Vagina (tissue), 2 donors: ENCODE measurements around the gene RCE1. TPM values are rescaled to one million over a fixed set of nuclear protein-coding genes. Genes with fewer than 3 reads are reported as not detected.

Experiments used
- DNase-seq, 2 donors: peaks; one replicate each; pipeline ENCODE4 v3.0.0-alpha.2; 2017; ENCODE audit errors: extremely low spot score in 2 of 2
- H3K27ac ChIP-seq: fragments of 200-600 bp; sonication (generic); one replicate; pipeline ENCODE4 v1.5.1; 2019
- H3K27me3 ChIP-seq: fragments of 200-600 bp; sonication (generic); one replicate; pipeline ENCODE4 v1.5.1; 2019
- H3K36me3 ChIP-seq, 2 donors: fragments of 200-600 bp; sonication (generic); one replicate each; pipeline ENCODE4 v1.5.1; 2017 to 2019
- H3K4me1 ChIP-seq: fragments of 200-600 bp; sonication (generic); one replicate; pipeline ENCODE4 v1.5.1; 2019
- H3K4me3 ChIP-seq, 2 donors: fragments of 200-600 bp; sonication (generic); 1 replicate in 1 of 2; 2 replicates in 1 of 2; pipeline ENCODE4 v1.5.1; 2016 to 2019
- H3K9me3 ChIP-seq: fragments of 200-600 bp; sonication (generic); one replicate; pipeline ENCODE4 v1.5.1; 2019
- CTCF ChIP-seq, 3 experiments: fragments of 450-650 bp in 2 of 3; fragments of 200-600 bp in 1 of 3; sonication (generic) in 1 of 3; IDR thresholded peaks; one replicate each; pipeline ENCODE4 v1.5.1; 2017 to 2019; ENCODE audit warnings: antibody characterized with exemption in 3 of 3, mild to moderate bottlenecking in 2 of 3, moderate library complexity in 2 of 3
- POLR2A ChIP-seq, 2 donors: fragments of 450-650 bp; IDR thresholded peaks; one replicate each; pipeline ENCODE4 v1.6.1; 2017; ENCODE audit warnings: antibody characterized with exemption in 2 of 2, mild to moderate bottlenecking in 2 of 2, moderate library complexity in 2 of 2
- POLR2AphosphoS5 ChIP-seq, 2 donors: sonication (generic); formaldehyde crosslinking; IDR thresholded peaks; one replicate each; pipeline ENCODE4 v1.9.0; 2017; ENCODE audit warnings: antibody characterized with exemption in 2 of 2, mild to moderate bottlenecking in 2 of 2, low read depth in 1 of 2; ENCODE audit not compliant: insufficient read depth in 1 of 2
- intact Hi-C: fragments of 100-400 bp; cut with DNase I; formaldehyde crosslinking; loops from one replicate; pipeline ENCODE4 v1.15.1; 2023
- total RNA-seq: library from RNA; depleted of rRNA; stranded (reverse); fragments of >200 nt; gene quantifications from one replicate; pipeline ENCODE4 v1.2.3, GENCODE V29; 2016

The RCE1 gene
- total RNA-seq, 1 donor from 2014 or later, result 23.6 TPM

- H3K4me3 ChIP-seq, result no peak overlapping the region
- intact Hi-C loops, result no loop called here
- no peak for DNase-seq
- TF ChIP-seq POLR2A (IDR thresholded peaks at IDR 0.05) (no peak), POLR2AphosphoS5 (IDR thresholded peaks at IDR 0.05; ENCODE audit: insufficient read depth in 1 of 2, low read depth in 1 of 2) (no peak), CTCF (IDR thresholded peaks at IDR 0.05) (no peak)
- no peaks in the 10 kb centered on the region for H3K9me3 ChIP-seq
- H3K27ac ChIP-seq, result no peak overlapping the region
- H3K4me1 ChIP-seq, result no peaks in the 10 kb centered on the region
- H3K36me3 ChIP-seq, result no peaks in the 10 kb centered on the region
- H3K27me3 ChIP-seq, result no peaks in the 10 kb centered on the region
Measured at GRCh38 chr11:66814678-66815077, 28.6 kb upstream of the RCE1 start.

- TF ChIP-seq POLR2A (IDR thresholded peaks at IDR 0.05) (no peak), POLR2AphosphoS5 (IDR thresholded peaks at IDR 0.05; ENCODE audit: insufficient read depth in 1 of 2, low read depth in 1 of 2) (no peak), CTCF (IDR thresholded peaks at IDR 0.05) (no peak)
- intact Hi-C loops, result no loop called here
- H3K27me3 ChIP-seq, result no peaks in the 10 kb centered on the region
- DNase-seq, result no peak
- no peaks in the 10 kb centered on the region for H3K36me3 ChIP-seq
- H3K27ac ChIP-seq, result no peak overlapping the region
- no peak overlapping the region for H3K4me3 ChIP-seq
- no peaks in the 10 kb centered on the region for H3K9me3 ChIP-seq
- H3K4me1 ChIP-seq, result no peaks in the 10 kb centered on the region
Measured at GRCh38 chr11:66815646-66816045, 27.6 kb upstream of the RCE1 start.

- no peak for DNase-seq
- H3K36me3 ChIP-seq, result no peaks in the 10 kb centered on the region
- H3K27me3 ChIP-seq, result no peaks in the 10 kb centered on the region
- intact Hi-C loops, result no loop called here
- TF ChIP-seq POLR2A (IDR thresholded peaks at IDR 0.05) (no peak), POLR2AphosphoS5 (IDR thresholded peaks at IDR 0.05; ENCODE audit: insufficient read depth in 1 of 2, low read depth in 1 of 2) (no peak), CTCF (IDR thresholded peaks at IDR 0.05) (no peak)
- no peak overlapping the region for H3K27ac ChIP-seq
- no peaks in the 10 kb centered on the region for H3K9me3 ChIP-seq
- H3K4me3 ChIP-seq, result no peak overlapping the region
- no peaks in the 10 kb centered on the region for H3K4me1 ChIP-seq
Measured at GRCh38 chr11:66818231-66818955, 24.8 kb upstream of the RCE1 start.

- TF ChIP-seq POLR2A (IDR thresholded peaks at IDR 0.05), result no peak
- no peak for TF ChIP-seq POLR2AphosphoS5 (IDR thresholded peaks at IDR 0.05; ENCODE audit: insufficient read depth in 1 of 2, low read depth in 1 of 2)
- no peak for TF ChIP-seq CTCF (IDR thresholded peaks at IDR 0.05)
- no peaks in the 10 kb centered on the region for H3K27me3 ChIP-seq
- no peaks in the 10 kb centered on the region for H3K4me1 ChIP-seq
- no peaks in the 10 kb centered on the region for H3K9me3 ChIP-seq
- no peak overlapping the region for H3K27ac ChIP-seq
- intact Hi-C loops, result no loop called here
- H3K4me3 ChIP-seq, result no peak overlapping the region
- H3K36me3 ChIP-seq, result no peaks in the 10 kb centered on the region
- no peak for DNase-seq
Measured at GRCh38 chr11:66820381-66820780, 22.9 kb upstream of the RCE1 start.

- Histone ChIP-seq H3K27me3 (no peaks in the 10 kb centered on the region), H3K4me3 (no peak overlapping the region), H3K4me1 (no peaks in the 10 kb centered on the region), H3K36me3 (no peaks in the 10 kb centered on the region), H3K9me3 (no peaks in the 10 kb centered on the region), H3K27ac (no peak overlapping the region)
- intact Hi-C loops, result no loop called here
- DNase-seq, result no peak
- no peak for TF ChIP-seq CTCF (IDR thresholded peaks at IDR 0.05)
- TF ChIP-seq POLR2A (IDR thresholded peaks at IDR 0.05), result no peak
- no peak for TF ChIP-seq POLR2AphosphoS5 (IDR thresholded peaks at IDR 0.05; ENCODE audit: insufficient read depth in 1 of 2, low read depth in 1 of 2)
Measured at GRCh38 chr11:66820901-66821300, 22.3 kb upstream of the RCE1 start.
